Adipocyte (in vitro differentiated cells): ENCODE measurements around the gene GABRD.

Experiments
- DNase-seq: peaks from one replicate; pipeline ENCODE4 v3.0.0-alpha.2; 2015; ENCODE audit warnings: low read depth
- H3K27me3 ChIP-seq: replicated peaks from 2 replicates; pipeline ENCODE4 v1.7.0; 2013; ENCODE audit warnings: mild to moderate bottlenecking, low read length, moderate library complexity; ENCODE audit not compliant: control insufficient read depth, insufficient read depth
- H3K36me3 ChIP-seq: 2 replicates; pipeline ENCODE4 v1.7.0; 2013; ENCODE audit warnings: low read length, mild to moderate bottlenecking, moderate library complexity; ENCODE audit not compliant: control insufficient read depth, insufficient read depth, severe bottlenecking
- H3K4me1 ChIP-seq: 2 replicates; pipeline ENCODE4 v1.7.0; 2013; ENCODE audit warnings: mild to moderate bottlenecking, low read length, moderate library complexity; ENCODE audit not compliant: control insufficient read depth, insufficient read depth
- H3K4me3 ChIP-seq: 2 replicates; pipeline ENCODE4 v1.7.0; 2013; ENCODE audit warnings: mild to moderate bottlenecking, low read length, moderate library complexity
- H3K9ac ChIP-seq: 2 replicates; pipeline ENCODE4 v1.7.0; 2013; ENCODE audit warnings: mild to moderate bottlenecking, low read length, moderate library complexity
- H3K9me3 ChIP-seq: 2 replicates; pipeline ENCODE4 v1.7.0; 2013; ENCODE audit warnings: mild to moderate bottlenecking, low read length, moderate library complexity; ENCODE audit not compliant: control insufficient read depth

Gene GABRD

GRCh38 chr1:2003541-2004131, 15.5 kb upstream of the GABRD start, which contains the start of gene CFAP74:
Gene CFAP74 (minus strand): TSS chr1:2003786. CDS start chr1:1990956, 12,830 bp downstream.
- Histone ChIP-seq H3K4me1 (no peaks in the 10 kb centered on the region), H3K9ac (no peak within 1 kb of the TSS), H3K36me3 (no peaks in the 10 kb centered on the region), H3K27me3 (peaks cover 54% of the 10 kb centered on the region), H3K9me3 (no peaks in the 10 kb centered on the region), H3K4me3 (no peak within 1 kb of the TSS)
- peak; percentile 8 for DNase-seq

DNA sequence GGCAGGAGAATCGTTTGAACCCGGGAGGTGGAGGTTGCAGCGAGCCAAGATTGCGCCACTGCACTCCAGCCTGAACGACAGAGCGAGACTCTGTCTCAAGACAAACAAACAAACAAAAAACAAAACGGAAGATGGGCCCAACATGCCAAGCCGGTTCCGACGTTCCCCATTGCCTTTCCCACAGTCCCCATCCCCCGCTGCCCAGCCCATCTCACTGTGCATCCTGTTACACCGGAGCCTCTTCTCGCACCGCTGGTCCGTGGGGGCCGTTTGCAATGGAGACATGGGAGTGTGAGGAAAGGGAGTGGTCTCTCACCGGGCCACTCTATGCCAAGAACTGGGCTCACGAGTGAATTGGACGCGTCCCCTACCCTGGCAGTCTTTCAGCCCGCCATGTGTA, 14.3 kb upstream of the GABRD start:
- no peaks in the 10 kb centered on the region for H3K9me3 ChIP-seq
- H3K9ac ChIP-seq = no peak overlapping the region
- H3K36me3 ChIP-seq = no peaks in the 10 kb centered on the region
- no peak for DNase-seq
- H3K4me1 ChIP-seq = no peaks in the 10 kb centered on the region
- peaks cover 56% of the 10 kb centered on the region for H3K27me3 ChIP-seq
- no peak overlapping the region for H3K4me3 ChIP-seq

GRCh38 chr1:2009101-2010053, 9.8 kb upstream of the GABRD start:
- Histone ChIP-seq H3K4me1 (no peaks in the 10 kb centered on the region), H3K36me3 (no peaks in the 10 kb centered on the region), H3K27me3 (peaks cover 41% of the 10 kb centered on the region), H3K9me3 (peaks cover 2% of the 10 kb centered on the region), H3K9ac (no peak overlapping the region), H3K4me3 (no peak overlapping the region)
- no peak for DNase-seq

DNA sequence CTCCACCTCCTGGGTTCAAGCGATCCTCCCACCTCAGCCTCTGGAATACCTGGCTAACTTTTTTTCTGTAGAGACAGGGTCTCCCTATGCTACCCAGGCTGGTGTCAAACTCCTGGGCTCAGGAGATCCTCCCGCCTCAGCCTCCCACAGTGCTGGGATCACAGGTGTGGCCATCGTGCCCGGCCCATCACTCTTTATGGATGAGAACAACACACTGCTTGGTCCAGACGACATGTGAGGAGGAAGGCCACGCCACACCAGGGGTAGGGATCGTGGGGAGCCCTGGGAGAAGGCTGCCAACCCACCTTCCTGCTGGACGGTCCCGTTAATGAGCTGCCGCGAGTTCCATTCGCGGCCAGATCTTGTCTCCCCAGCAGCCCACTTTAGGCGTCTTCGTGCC, 5.0 kb upstream of the GABRD start:
- Histone ChIP-seq H3K27me3 (peaks cover 52% of the 10 kb centered on the region), H3K4me3 (no peak overlapping the region), H3K36me3 (no peaks in the 10 kb centered on the region), H3K9ac (no peak overlapping the region), H3K4me1 (no peaks in the 10 kb centered on the region), H3K9me3 (peaks cover 2% of the 10 kb centered on the region)
- DNase-seq = no peak

DNA sequence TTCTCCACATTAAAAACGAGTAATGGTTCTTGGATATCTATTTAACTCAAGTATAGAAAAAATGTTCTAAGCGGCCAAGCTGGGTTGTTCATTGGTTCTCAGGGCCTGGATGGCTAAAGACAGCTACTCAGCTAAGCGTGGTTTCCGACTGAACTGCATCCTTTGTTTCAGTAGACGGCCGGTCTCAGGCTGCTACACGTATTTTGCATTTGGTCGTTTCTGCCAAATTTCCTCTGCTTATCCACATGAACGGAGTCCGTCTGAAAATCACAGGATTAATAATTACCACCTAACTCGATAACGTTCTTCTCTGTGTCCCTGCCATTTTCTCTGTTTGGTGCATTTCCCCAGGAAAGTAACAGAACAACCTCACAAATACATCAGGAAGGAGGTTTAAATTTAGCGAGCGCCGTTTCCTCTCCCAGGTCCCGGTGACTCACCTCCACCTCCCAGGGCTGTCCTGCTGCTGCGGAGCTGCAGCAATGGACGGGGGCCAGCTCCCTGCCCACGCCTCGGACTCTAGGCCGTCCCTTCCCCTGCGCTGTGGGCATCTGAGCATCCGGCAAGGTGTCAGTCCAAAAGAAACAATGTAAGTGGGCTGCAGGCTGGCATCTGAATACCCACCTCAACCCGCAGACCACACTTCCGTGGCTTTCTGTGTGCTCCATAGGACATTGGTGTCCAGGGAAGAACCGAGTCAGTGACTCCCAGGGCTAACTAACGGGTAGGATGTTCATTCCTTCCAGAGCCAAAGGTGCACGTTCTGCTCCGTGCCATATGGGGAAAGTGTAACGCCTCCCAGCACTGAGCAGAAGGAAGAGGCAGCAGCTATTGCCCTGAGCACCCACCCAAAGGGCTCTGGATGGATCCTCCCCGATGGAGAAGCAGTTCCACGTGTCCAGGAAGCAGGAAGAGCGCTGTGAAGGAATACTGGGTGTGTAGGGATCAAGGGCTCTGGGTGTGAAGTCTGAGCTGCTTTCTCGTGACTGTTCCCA, 4.1 kb upstream of the GABRD start:
- no peaks in the 10 kb centered on the region for H3K36me3 ChIP-seq
- no peak overlapping the region for H3K4me3 ChIP-seq
- H3K27me3 ChIP-seq = peaks cover 48% of the 10 kb centered on the region
- H3K9ac ChIP-seq = no peak overlapping the region
- H3K4me1 ChIP-seq = no peaks in the 10 kb centered on the region
- DNase-seq = no peak
- peaks cover 2% of the 10 kb centered on the region for H3K9me3 ChIP-seq

DNA sequence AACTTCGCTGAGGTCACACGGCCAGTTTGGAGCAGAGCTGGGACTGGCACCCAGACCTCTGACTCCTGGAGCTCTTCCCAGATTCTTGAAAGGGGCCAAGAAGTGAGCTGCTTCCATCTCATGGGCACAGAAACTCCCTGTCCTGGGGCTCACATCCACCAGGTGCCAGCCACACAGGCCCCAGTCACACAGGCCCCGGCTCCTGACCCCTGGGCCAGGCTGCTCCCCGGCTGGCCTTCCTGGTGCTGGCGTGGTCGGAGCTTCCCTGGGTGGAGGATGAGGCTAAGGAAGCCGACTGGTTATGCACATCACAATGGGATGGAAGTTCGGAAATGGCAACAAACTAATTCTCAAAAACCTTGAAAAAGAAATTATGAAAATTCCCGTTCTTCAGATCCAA, 3.0 kb upstream of the GABRD start:
- no peak for DNase-seq
- Histone ChIP-seq H3K36me3 (no peaks in the 10 kb centered on the region), H3K9ac (no peak overlapping the region), H3K27me3 (peaks cover 53% of the 10 kb centered on the region), H3K4me1 (no peaks in the 10 kb centered on the region), H3K9me3 (no peaks in the 10 kb centered on the region), H3K4me3 (no peak overlapping the region)

DNA sequence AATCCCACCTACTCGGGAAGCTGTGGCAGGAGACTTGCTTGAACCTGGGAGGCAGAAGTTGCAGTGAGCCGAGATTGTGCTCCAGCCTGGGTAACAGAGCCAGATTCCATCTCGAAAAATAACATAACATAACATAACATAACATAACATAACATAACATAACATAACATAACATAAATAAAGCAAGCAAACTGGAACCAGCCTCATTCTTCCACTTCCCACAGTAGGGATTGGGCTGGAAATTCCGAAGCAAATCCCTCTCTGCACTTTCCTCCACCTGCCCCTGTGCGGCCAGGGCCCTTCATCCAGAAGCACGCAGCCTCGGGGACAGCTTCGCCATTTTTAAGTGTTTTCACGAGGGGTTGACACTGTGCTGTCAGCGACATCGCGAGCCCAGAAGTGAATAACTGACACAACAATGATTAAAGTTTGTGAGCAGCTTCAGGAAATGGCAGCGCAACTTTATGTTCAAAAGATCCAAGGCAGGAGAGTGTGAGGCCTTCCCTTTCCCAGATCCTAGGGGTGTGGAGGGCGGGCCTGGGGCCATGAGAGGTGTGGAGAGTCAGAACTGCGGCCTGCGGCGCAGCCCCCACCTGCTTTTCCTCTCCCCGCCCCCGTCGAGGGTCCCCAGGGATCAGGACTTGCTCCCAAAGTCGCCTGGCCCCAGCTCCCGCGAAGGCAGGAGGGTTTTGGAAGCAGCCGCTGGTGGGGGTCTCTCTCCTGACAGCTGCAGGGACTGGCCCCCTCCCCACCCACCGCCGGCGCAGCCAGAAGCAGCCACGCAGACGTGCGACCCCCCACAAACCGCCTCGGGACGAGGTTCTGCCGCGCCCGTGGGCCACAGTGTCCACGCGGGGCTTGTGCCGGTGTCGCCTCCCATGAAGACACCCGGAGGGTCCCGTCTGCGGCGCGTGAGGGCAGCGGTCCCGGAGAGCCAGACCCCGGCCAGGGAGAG, 651 bp upstream of the GABRD start:
- Histone ChIP-seq H3K36me3 (no peaks in the 10 kb centered on the region), H3K9me3 (no peaks in the 10 kb centered on the region), H3K9ac (no peak overlapping the region), H3K4me1 (no peaks in the 10 kb centered on the region), H3K4me3 (no peak overlapping the region), H3K27me3 (peaks cover 73% of the 10 kb centered on the region)
- DNase-seq = no peak

DNA sequence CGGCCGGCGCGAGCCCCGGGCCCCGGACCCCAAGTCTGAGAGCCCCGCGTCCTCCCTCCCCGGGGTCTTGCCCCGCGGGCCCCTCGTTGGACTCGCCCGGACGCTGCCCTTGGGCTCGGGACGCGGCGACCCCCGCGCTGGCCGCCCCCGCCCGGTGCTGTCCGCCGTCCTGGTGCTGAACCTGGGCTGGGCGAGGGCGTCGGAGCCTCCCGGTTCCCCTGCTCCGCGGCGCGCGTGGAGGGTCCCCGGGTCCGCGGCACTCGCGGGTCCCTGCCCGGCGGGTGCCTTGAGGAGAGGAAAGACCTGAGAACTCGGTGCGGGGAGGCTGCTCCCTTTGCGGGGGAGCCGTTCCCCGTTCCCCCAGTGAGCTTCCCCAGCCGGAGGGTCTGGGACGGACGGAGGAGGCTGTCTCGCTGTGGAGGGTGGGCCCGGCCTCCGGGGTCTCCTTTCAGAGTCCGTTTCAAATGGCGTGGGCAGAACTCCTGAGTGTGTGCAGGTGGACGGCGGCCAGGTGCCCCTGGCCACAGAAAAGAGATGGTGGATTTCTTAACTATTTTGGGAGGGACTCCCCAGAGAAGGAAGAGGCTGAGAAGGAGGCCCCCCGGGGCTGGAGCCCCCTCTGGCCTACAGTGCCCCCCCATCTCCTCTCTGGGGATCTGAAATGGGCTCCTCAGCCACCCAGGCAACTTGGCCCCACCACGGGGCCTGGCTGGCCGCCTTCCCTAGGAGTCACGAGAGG, 595 bp downstream of the GABRD start:
- DNase-seq = peak; percentile 27
- H3K27me3 ChIP-seq = peaks cover 75% of the 10 kb centered on the region

GRCh38 chr1:2020310-2020655, 1.1 kb downstream of the GABRD start:
- H3K9me3 ChIP-seq = no peaks in the 10 kb centered on the region
- no peak overlapping the region for H3K9ac ChIP-seq
- peaks cover 76% of the 10 kb centered on the region for H3K27me3 ChIP-seq
- H3K4me1 ChIP-seq = no peaks in the 10 kb centered on the region
- DNase-seq = no peak
- H3K36me3 ChIP-seq = no peaks in the 10 kb centered on the region
- no peak overlapping the region for H3K4me3 ChIP-seq

More for the DNA sequence above, 595 bp downstream of the GABRD start:
- H3K4me3 ChIP-seq = no peak overlapping the region
- no peak overlapping the region for H3K9ac ChIP-seq
- no peaks in the 10 kb centered on the region for H3K4me1 ChIP-seq
- H3K36me3 ChIP-seq = no peaks in the 10 kb centered on the region
- H3K9me3 ChIP-seq = no peaks in the 10 kb centered on the region

DNA sequence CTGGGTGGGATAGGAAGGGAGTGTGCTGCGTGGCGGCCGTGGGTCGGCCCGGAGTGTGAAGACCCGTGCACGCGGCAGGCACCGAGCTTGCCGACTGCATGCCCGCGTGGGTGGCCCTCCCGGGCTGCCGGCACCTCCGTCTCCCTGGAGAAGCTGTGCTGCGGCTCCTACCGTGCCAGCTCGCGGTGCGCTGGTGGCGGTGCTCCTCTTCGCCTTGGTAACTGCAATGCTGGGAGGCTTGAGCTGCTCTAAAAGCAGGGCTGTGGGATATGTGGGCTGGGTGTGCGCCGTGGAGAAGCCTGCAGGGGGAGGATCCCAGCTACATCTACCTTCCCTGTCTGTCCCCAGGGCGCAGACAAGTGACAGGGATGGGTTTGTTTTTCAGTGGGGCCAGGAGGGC, 2.4 kb downstream of the GABRD start:
- H3K9me3 ChIP-seq = no peaks in the 10 kb centered on the region
- no peaks in the 10 kb centered on the region for H3K4me1 ChIP-seq
- no peak overlapping the region for H3K4me3 ChIP-seq
- peaks cover 72% of the 10 kb centered on the region for H3K27me3 ChIP-seq
- H3K9ac ChIP-seq = no peak overlapping the region
- no peaks in the 10 kb centered on the region for H3K36me3 ChIP-seq
- DNase-seq = no peak
